Endothelial cell of umbilical vein (primary cell): ENCODE results near the gene DGLUCY. TPM values are rescaled to one million over a fixed set of nuclear protein-coding genes. Genes with fewer than 3 reads are reported as not detected.
A peak's percentile ranks its signal among the peaks of the same experiment; 100 is the strongest.

Experiments used
- BruUV-seq: library from RNA; stranded (reverse); fragments of 400-500 nt; replicated peaks from 2 replicates; lab custom pipeline; 2021; lab: Mats Ljungman, UMichigan
- CTCF ChIA-PET: fragments of 300-600, 350-600 bp; sonication (Branson Sonifier 250); formaldehyde crosslinking; loops from one replicate; lab custom pipeline; 2021; ENCODE audit warnings: antibody characterized with exemption, inconsistent platforms; lab: Charles Lee
- POLR2A ChIA-PET: fragments of 300-600, 350-600 bp; sonication (Branson Sonifier 250); formaldehyde crosslinking; loops from one replicate; lab custom pipeline; 2021; ENCODE audit warnings: antibody characterized with exemption, inconsistent platforms; lab: Charles Lee
- DNase-seq: peaks from one replicate; pipeline ENCODE4 v3.0.0-alpha.2; 2011; ENCODE audit warnings: low read depth, low spot score
- FAIRE-seq: peaks from 2 replicates; lab custom pipeline; 2011; peaks lifted over from hg19 to GRCh38; lab: Jason Lieb, UNC
- H2AFZ ChIP-seq: 2 replicates; pipeline ENCODE4 v1.6.0; 2012; ENCODE audit warnings: low read depth, low read length, control low read depth, inconsistent platforms
- H3K27ac ChIP-seq: 2 replicates; pipeline ENCODE4 v1.5.1; 2011; ENCODE audit warnings: low read depth, mild to moderate bottlenecking, control low read depth, low read length, moderate library complexity; ENCODE audit not compliant: insufficient read depth
- H3K27me3 ChIP-seq, 2 experiments: 2 replicates each; pipeline versions ENCODE4 v1.6.0 to v1.6.1; 2011; ENCODE audit warnings: low read length in 2 of 2, mixed read lengths in 1 of 2; ENCODE audit not compliant: control insufficient read depth in 2 of 2, insufficient read depth in 2 of 2
- H3K36me3 ChIP-seq, 2 experiments: 2 replicates in 1 of 2; 3 replicates in 1 of 2; pipeline ENCODE4 v1.5.1; 2011; ENCODE audit warnings: low read length in 2 of 2, mild to moderate bottlenecking in 1 of 2, moderate library complexity in 1 of 2; ENCODE audit not compliant: control insufficient read depth in 2 of 2, insufficient read depth in 2 of 2; ENCODE audit errors: extremely low read depth in 1 of 2
- H3K4me1 ChIP-seq: 3 replicates; pipeline ENCODE4 v1.5.1; 2011; ENCODE audit warnings: mild to moderate bottlenecking, low read length; ENCODE audit not compliant: control insufficient read depth, insufficient read depth; ENCODE audit errors: extremely low read depth
- H3K4me2 ChIP-seq: 2 replicates; pipeline ENCODE4 v1.6.1; 2011; ENCODE audit warnings: low read length, control low read depth, mixed read lengths; ENCODE audit not compliant: insufficient read depth
- H3K4me3 ChIP-seq, 3 experiments: fragments of 200-600 bp in 1 of 3; sonication (generic), shearing (Covaris generic) in 1 of 3; replicated peaks in 1 of 3; 2 replicates each; pipeline ENCODE4 v1.5.1; 2011 to 2016; ENCODE audit warnings: control low read depth in 3 of 3, low read length in 3 of 3, mild to moderate bottlenecking in 2 of 3, inconsistent platforms in 1 of 3, low read depth in 1 of 3, moderate library complexity in 1 of 3; ENCODE audit not compliant: insufficient read depth in 1 of 3
- H3K79me2 ChIP-seq: 2 replicates; pipeline ENCODE4 v1.6.0; 2012; ENCODE audit warnings: low read length, inconsistent platforms; ENCODE audit not compliant: control insufficient read depth, insufficient read depth
- H3K9ac ChIP-seq: replicated peaks from 2 replicates; pipeline ENCODE3; 2011; ENCODE audit warnings: low read length, control low read depth; ENCODE audit not compliant: insufficient read depth; ENCODE audit errors: extremely low read depth
- H3K9me1 ChIP-seq: replicated peaks from 3 replicates; pipeline ENCODE4 v1.6.0; 2011; ENCODE audit warnings: mild to moderate bottlenecking, low read length; ENCODE audit not compliant: control insufficient read depth, insufficient read depth; ENCODE audit errors: extremely low read depth
- H3K9me3 ChIP-seq: replicated peaks from 2 replicates; pipeline ENCODE4 v1.5.1; 2012; ENCODE audit warnings: low read length, inconsistent platforms; ENCODE audit not compliant: control insufficient read depth, insufficient read depth
- H4K20me1 ChIP-seq: replicated peaks from 2 replicates; pipeline ENCODE3; 2011; ENCODE audit warnings: mild to moderate bottlenecking, low read length; ENCODE audit not compliant: control insufficient read depth, insufficient read depth; ENCODE audit errors: extremely low read depth
- JUN ChIP-seq: IDR thresholded peaks from 2 replicates; pipeline ENCODE4 v1.6.1; 2011; ENCODE audit warnings: borderline replicate concordance, low read depth; ENCODE audit not compliant: insufficient read length, insufficient read depth
- MYC ChIP-seq: IDR thresholded peaks from one replicate; pipeline ENCODE4 v1.6.1; 2011; ENCODE audit warnings: mild to moderate bottlenecking, low read depth, low read length
- POLR2A ChIP-seq: IDR thresholded peaks from 2 replicates; pipeline ENCODE4 v1.6.1; 2012; ENCODE audit warnings: low read depth, mild to moderate bottlenecking, control low read depth, low read length
- POLR2AphosphoS5 ChIP-seq: IDR thresholded peaks from 2 replicates; pipeline ENCODE4 v1.6.1; 2012; ENCODE audit warnings: low read depth, mild to moderate bottlenecking, control low read depth, low read length, moderate library complexity; ENCODE audit not compliant: insufficient read depth
- dilution Hi-C: fragments of 300-500 bp; cut with MboI; formaldehyde crosslinking; loops from one replicate; pipeline ENCODE4 v1.15.0; 2019; ENCODE audit warnings: low sequenced_read_pairs; ENCODE audit not compliant: extremely low pct_ligation_motif_present
- intact Hi-C: fragments of 100-400 bp; cut with micrococcal nuclease; formaldehyde crosslinking; loops from one replicate; pipeline ENCODE4 v1.10.0; 2022
- polyA plus RNA-seq, 4 experiments: library from polyadenylated mRNA; depleted of rRNA in 3 of 4; stranded (reverse) in 3 of 4; unstranded in 1 of 4; fragments of >200 nt; gene quantifications; 2 replicates each; pipeline versions ENCODE4 v1.2.1 to v1.2.3, GENCODE V29; 2011 to 2012; ENCODE audit warnings: missing spikeins in 1 of 4
- total RNA-seq: library from RNA; stranded (reverse); gene quantifications from 2 replicates; pipeline ENCODE4 v1.2.3, GENCODE V29; 2021
- TF ChIP-seq, protein P1 (sequence below): IDR thresholded peaks from 2 replicates; pipeline ENCODE4 v1.6.1; 2011; ENCODE audit not compliant: insufficient read depth, insufficient read length
- TF ChIP-seq, protein P2 (sequence below), 2 donors: IDR thresholded peaks; 1 replicate in 1 of 2; 2 replicates in 1 of 2; pipeline ENCODE4 v1.5.1; 2011; ENCODE audit warnings: low read length in 2 of 2, mild to moderate bottlenecking in 2 of 2, moderate library complexity in 2 of 2, control low read depth in 1 of 2, inconsistent platforms in 1 of 2, low read depth in 1 of 2; ENCODE audit not compliant: insufficient read depth in 1 of 2; ENCODE audit errors: extremely low read depth in 1 of 2

DGLUCY gene
- total and polyA plus RNA-seq, 2 donors (not counting 3 experiments of a cell fraction or from before 2014, with no cell fraction given): 40.9 to 65.6 TPM

DNA sequence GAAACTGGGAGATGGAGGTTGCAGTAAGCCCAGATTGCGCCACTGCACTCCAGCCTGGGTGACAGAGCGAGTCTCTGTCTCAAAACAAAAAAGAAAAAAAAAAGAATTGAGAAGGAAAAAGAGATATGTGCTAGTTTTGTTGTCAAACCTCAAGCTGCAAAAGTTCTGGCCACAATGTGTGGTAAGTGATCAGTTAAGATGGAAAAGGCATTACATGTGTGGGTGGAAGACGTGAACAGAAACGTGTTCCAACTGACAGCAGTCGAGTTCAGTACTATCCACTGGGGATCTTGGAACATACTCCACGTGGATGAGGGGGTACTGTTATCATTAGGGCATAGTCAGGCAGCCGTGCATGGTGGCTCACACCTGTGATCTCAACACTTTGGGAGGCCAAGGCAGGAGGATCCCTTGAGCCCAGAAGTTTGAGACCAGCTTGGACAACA lies 113.3 kb downstream of the DGLUCY start:
- TF ChIP-seq MYC (no peak), JUN (no peak), POLR2A (no peak), POLR2AphosphoS5 (no peak)
- TF ChIP-seq, protein P1, sequence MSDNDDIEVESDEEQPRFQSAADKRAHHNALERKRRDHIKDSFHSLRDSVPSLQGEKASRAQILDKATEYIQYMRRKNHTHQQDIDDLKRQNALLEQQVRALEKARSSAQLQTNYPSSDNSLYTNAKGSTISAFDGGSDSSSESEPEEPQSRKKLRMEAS: no peak
- TF ChIP-seq, protein P2, sequence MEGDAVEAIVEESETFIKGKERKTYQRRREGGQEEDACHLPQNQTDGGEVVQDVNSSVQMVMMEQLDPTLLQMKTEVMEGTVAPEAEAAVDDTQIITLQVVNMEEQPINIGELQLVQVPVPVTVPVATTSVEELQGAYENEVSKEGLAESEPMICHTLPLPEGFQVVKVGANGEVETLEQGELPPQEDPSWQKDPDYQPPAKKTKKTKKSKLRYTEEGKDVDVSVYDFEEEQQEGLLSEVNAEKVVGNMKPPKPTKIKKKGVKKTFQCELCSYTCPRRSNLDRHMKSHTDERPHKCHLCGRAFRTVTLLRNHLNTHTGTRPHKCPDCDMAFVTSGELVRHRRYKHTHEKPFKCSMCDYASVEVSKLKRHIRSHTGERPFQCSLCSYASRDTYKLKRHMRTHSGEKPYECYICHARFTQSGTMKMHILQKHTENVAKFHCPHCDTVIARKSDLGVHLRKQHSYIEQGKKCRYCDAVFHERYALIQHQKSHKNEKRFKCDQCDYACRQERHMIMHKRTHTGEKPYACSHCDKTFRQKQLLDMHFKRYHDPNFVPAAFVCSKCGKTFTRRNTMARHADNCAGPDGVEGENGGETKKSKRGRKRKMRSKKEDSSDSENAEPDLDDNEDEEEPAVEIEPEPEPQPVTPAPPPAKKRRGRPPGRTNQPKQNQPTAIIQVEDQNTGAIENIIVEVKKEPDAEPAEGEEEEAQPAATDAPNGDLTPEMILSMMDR (IDR thresholded peaks at IDR 0.05; ENCODE audit: extremely low read depth in 1 of 2, insufficient read depth in 1 of 2, low read depth in 1 of 2, low read length in 2 of 2): no peak
- H2AFZ ChIP-seq: no peak overlapping the region
- DNase-seq (no peak), FAIRE-seq (peak; percentile 71)
- no peaks in the 10 kb centered on the region for H3K9me3 ChIP-seq
- no peak overlapping the region for H3K4me3 ChIP-seq
- no peaks in the 10 kb centered on the region for H3K36me3 ChIP-seq
- no peak overlapping the region for H3K27ac ChIP-seq
- no peak overlapping the region for H3K4me2 ChIP-seq
- no peaks in the 10 kb centered on the region for H3K27me3 ChIP-seq
- H3K9ac ChIP-seq: no peak overlapping the region
- no peaks in the 10 kb centered on the region for H3K9me1 ChIP-seq
- H3K4me1 ChIP-seq: peaks cover 18% of the 10 kb centered on the region
- CTCF ChIA-PET: interaction anchor here (0.6 to 3.3 kb wide), 3 partner anchors 9 to 235 kb away, joined by 3 to 11 read pairs (median 3); no protein-coding TSS in a partner anchor
- dilution Hi-C loops (no loop called here), intact Hi-C loops (no loop called here)
- H4K20me1 ChIP-seq: no peaks in the 10 kb centered on the region
- POLR2A ChIA-PET: no interaction called here
- no TSS peak for BruUV-seq
- H3K79me2 ChIP-seq: no peaks in the 10 kb centered on the region
